ENCODE results near the gene CCDC197.

DNA sequence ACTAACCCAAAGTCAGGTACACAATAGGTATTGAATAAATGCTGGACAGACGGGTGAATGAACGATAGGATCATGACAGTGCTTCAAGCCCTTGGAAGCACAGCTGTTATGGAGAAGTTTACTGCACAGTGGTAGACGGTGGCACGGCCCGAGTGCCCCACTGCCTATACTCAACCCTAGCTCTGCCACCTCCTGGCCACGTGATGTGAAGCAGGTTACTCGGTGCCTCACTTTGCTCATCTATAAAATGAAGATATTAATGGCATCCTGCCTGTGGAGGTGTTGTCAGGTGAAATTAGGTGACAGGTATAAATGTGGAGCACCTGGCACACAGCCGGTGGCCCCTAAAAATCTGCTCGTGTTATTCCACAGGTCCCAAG, 26.5 kb upstream of the CCDC197 start:
- TF ChIP-seq, protein P1, sequence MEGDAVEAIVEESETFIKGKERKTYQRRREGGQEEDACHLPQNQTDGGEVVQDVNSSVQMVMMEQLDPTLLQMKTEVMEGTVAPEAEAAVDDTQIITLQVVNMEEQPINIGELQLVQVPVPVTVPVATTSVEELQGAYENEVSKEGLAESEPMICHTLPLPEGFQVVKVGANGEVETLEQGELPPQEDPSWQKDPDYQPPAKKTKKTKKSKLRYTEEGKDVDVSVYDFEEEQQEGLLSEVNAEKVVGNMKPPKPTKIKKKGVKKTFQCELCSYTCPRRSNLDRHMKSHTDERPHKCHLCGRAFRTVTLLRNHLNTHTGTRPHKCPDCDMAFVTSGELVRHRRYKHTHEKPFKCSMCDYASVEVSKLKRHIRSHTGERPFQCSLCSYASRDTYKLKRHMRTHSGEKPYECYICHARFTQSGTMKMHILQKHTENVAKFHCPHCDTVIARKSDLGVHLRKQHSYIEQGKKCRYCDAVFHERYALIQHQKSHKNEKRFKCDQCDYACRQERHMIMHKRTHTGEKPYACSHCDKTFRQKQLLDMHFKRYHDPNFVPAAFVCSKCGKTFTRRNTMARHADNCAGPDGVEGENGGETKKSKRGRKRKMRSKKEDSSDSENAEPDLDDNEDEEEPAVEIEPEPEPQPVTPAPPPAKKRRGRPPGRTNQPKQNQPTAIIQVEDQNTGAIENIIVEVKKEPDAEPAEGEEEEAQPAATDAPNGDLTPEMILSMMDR (conservative IDR thresholded peaks at IDR 0.05; ENCODE audit: low read depth, low read length): peak; percentile 37
- TF ChIP-seq, protein P2, sequence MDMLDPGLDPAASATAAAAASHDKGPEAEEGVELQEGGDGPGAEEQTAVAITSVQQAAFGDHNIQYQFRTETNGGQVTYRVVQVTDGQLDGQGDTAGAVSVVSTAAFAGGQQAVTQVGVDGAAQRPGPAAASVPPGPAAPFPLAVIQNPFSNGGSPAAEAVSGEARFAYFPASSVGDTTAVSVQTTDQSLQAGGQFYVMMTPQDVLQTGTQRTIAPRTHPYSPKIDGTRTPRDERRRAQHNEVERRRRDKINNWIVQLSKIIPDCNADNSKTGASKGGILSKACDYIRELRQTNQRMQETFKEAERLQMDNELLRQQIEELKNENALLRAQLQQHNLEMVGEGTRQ (IDR thresholded peaks at IDR 0.05; ENCODE audit: low read depth, low read length): no peak
- TF ChIP-seq POLR2A (IDR thresholded peaks at IDR 0.05; ENCODE audit: low read depth, low read length) (no peak), BHLHE40 (IDR thresholded peaks at IDR 0.05; ENCODE audit: low read depth, low read length) (no peak), SMC3 (IDR thresholded peaks at IDR 0.05; ENCODE audit: low read depth, low read length) (peak; percentile 32; the same call in 1 of the 2 replicates), CEBPB (IDR thresholded peaks at IDR 0.05; ENCODE audit: low read depth, low read length) (no peak), MAFK (IDR thresholded peaks at IDR 0.05; ENCODE audit: low read depth, low read length) (no peak), RFX5 (IDR thresholded peaks at IDR 0.05; ENCODE audit: low read depth, low read length) (no peak)

Measured in IMR-90 (cell line).